ENCODE data around the gene RGS10.

The RGS10 gene

DNA sequence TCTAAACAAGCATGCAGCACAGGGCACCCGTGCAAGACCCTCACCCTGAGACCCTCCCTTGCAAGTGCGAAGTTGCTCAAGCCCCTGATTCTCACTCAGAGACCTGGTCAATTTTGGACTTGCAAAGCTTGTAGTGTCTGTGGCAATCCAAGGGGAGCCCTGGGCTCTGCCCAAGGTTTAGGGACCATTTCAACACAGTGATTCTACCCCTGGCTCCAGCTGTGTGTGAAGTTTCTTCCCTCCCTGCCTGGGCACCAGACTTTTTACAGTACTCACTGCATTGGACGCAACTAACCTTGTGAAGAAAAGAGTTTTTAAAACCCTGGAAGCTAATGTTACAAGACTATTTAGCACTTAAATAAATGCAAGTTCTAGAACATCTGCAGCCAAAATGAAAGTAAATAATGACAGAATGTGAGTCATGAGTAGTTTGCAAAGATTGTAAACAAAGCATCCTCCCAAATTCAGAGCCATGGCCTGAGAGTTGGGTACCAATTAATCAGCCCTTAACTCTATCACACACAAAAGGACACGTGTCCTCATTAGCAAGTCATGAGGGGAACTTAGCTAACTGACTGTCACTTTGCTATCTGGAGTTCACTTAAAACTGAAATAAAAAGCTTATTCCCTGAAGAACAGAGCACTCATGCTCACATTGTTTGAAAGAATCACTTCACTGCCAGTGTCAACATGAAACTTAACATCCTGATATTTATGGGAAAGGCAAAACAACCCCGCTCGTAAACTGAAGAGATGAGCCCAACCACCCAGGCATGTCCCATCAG lies 48.1 kb downstream of the RGS10 start:
- Histone ChIP-seq H3K27me3 (ENCODE audit: low read length) (no peaks in the 10 kb centered on the region), H3K36me3 (ENCODE audit: low read length) (no peaks in the 10 kb centered on the region), H3K9ac (ENCODE audit: low read length) (no peak overlapping the region), H3F3A (ENCODE audit: insufficient read depth) (no peaks in the 10 kb centered on the region), H3K9me3 (ENCODE audit: insufficient read depth, low read length) (no peaks in the 10 kb centered on the region), H2AFZ (ENCODE audit: low read depth, low read length, severe bottlenecking) (no peak overlapping the region), H3K4me2 (ENCODE audit: low read depth, low read length, poor library complexity, severe bottlenecking) (no peak overlapping the region), H4K20me1 (ENCODE audit: low read depth, low read length) (no peaks in the 10 kb centered on the region), H3K79me2 (ENCODE audit: insufficient read depth, low read length) (no peaks in the 10 kb centered on the region), H3K9me2 (replicated peaks; ENCODE audit: insufficient read depth, low read length) (no peaks in the 10 kb centered on the region), H3K4me3 (ENCODE audit: insufficient read depth, low read length, poor library complexity, severe bottlenecking) (no peak overlapping the region), H3K27ac (ENCODE audit: low read depth, low read length) (no peak overlapping the region)
- no peak for TF ChIP-seq EZH2phosphoT487 (conservative IDR thresholded peaks at IDR 0.05; ENCODE audit: low read length)
- TF ChIP-seq, protein P1, sequence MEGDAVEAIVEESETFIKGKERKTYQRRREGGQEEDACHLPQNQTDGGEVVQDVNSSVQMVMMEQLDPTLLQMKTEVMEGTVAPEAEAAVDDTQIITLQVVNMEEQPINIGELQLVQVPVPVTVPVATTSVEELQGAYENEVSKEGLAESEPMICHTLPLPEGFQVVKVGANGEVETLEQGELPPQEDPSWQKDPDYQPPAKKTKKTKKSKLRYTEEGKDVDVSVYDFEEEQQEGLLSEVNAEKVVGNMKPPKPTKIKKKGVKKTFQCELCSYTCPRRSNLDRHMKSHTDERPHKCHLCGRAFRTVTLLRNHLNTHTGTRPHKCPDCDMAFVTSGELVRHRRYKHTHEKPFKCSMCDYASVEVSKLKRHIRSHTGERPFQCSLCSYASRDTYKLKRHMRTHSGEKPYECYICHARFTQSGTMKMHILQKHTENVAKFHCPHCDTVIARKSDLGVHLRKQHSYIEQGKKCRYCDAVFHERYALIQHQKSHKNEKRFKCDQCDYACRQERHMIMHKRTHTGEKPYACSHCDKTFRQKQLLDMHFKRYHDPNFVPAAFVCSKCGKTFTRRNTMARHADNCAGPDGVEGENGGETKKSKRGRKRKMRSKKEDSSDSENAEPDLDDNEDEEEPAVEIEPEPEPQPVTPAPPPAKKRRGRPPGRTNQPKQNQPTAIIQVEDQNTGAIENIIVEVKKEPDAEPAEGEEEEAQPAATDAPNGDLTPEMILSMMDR (IDR thresholded peaks at IDR 0.05; ENCODE audit: insufficient read depth, low read length, poor library complexity, severe bottlenecking), result no peak

DNA sequence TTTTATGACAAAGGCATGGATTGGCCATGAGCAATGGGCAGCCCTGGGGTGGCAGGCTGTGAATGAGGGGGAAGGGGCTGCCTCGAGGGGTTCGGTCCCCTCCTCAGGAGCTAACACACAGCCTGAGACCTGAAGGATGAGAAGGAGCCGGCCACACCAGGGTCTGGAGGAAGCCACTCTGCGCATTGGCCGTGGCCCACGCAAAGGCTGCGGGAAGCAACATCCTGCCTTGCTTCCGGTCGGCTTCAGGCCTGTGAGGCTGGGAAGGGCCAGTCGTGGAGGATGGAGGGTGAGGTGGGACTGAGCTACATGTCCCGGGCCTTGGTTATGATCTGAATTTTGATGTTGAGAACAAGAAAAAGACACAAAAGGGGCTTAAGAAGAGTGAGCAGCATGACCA lies 49.4 kb downstream of the RGS10 start:
- Histone ChIP-seq H4K20me1 (ENCODE audit: low read depth, low read length) (no peaks in the 10 kb centered on the region), H3K9ac (ENCODE audit: low read length) (no peak overlapping the region), H3K36me3 (ENCODE audit: low read length) (no peaks in the 10 kb centered on the region), H3K27ac (ENCODE audit: low read depth, low read length) (no peak overlapping the region), H3F3A (ENCODE audit: insufficient read depth) (no peaks in the 10 kb centered on the region), H3K9me2 (replicated peaks; ENCODE audit: insufficient read depth, low read length) (no peaks in the 10 kb centered on the region), H3K4me2 (ENCODE audit: low read depth, low read length, poor library complexity, severe bottlenecking) (no peak overlapping the region), H3K4me3 (ENCODE audit: insufficient read depth, low read length, poor library complexity, severe bottlenecking) (no peak overlapping the region), H2AFZ (ENCODE audit: low read depth, low read length, severe bottlenecking) (no peak overlapping the region), H3K79me2 (ENCODE audit: insufficient read depth, low read length) (no peaks in the 10 kb centered on the region), H3K27me3 (ENCODE audit: low read length) (no peaks in the 10 kb centered on the region), H3K9me3 (ENCODE audit: insufficient read depth, low read length) (no peaks in the 10 kb centered on the region)
- TF ChIP-seq EZH2phosphoT487 (conservative IDR thresholded peaks at IDR 0.05; ENCODE audit: low read length), result no peak
- TF ChIP-seq, protein P1 (IDR thresholded peaks at IDR 0.05; ENCODE audit: insufficient read depth, low read length, poor library complexity, severe bottlenecking), result no peak

DNA sequence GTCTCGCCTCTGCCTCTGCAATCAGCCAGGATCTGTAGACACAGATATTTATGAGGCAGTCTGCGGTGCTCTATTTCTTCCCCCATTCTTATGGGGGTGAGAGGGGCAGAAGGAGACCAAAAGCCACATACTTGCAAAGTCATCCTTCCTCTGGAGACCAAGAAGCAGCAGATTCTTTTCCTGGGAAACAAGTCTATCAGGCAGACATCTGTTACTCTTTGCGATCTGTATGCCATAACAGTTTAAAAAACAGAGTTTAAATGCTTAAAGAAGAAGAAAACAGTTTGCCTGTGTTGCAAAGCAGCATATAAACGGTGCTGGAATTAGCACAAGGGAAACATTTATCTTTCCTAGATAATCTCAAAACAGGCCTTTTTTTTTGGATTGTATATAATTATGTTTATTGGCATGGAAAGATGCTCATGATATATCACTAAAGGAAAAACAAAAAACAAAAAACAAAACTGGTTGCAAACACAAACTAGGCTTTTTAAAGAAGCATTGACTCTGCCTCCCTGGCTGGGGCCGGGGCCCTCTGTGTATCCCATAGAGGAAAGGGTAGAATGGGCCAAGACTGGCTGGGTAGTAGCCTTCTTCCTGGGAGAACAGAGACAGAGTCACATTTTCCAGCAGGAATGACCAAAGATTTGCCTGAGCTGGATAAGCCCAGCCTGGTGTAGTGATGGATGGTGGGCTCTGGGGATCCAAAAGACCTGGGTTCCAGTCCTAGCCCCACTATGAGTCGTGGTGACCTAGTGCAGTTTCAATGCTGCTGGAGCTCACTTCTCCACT lies 50.4 kb downstream of the RGS10 start:
- Histone ChIP-seq H3K4me2 (ENCODE audit: low read depth, low read length, poor library complexity, severe bottlenecking) (no peak overlapping the region), H2AFZ (ENCODE audit: low read depth, low read length, severe bottlenecking) (no peak overlapping the region), H3K36me3 (ENCODE audit: low read length) (no peaks in the 10 kb centered on the region), H3K27ac (ENCODE audit: low read depth, low read length) (no peak overlapping the region), H3K79me2 (ENCODE audit: insufficient read depth, low read length) (no peaks in the 10 kb centered on the region), H3K9ac (ENCODE audit: low read length) (no peak overlapping the region), H3K9me3 (ENCODE audit: insufficient read depth, low read length) (no peaks in the 10 kb centered on the region), H3K9me2 (replicated peaks; ENCODE audit: insufficient read depth, low read length) (no peaks in the 10 kb centered on the region), H3K27me3 (ENCODE audit: low read length) (no peaks in the 10 kb centered on the region), H3F3A (ENCODE audit: insufficient read depth) (no peaks in the 10 kb centered on the region), H4K20me1 (ENCODE audit: low read depth, low read length) (no peaks in the 10 kb centered on the region), H3K4me3 (ENCODE audit: insufficient read depth, low read length, poor library complexity, severe bottlenecking) (no peak overlapping the region)
- TF ChIP-seq EZH2phosphoT487 (conservative IDR thresholded peaks at IDR 0.05; ENCODE audit: low read length), result no peak
- TF ChIP-seq, protein P1 (IDR thresholded peaks at IDR 0.05; ENCODE audit: insufficient read depth, low read length, poor library complexity, severe bottlenecking), result no peak
